ENCODE data around the gene KATNB1.
"Not testable (repeated sequence)": the region's sequence is repeated elsewhere in the genome, so short reads cannot be mapped to it uniquely, and the experiment has no call there.

The KATNB1 gene

DNA sequence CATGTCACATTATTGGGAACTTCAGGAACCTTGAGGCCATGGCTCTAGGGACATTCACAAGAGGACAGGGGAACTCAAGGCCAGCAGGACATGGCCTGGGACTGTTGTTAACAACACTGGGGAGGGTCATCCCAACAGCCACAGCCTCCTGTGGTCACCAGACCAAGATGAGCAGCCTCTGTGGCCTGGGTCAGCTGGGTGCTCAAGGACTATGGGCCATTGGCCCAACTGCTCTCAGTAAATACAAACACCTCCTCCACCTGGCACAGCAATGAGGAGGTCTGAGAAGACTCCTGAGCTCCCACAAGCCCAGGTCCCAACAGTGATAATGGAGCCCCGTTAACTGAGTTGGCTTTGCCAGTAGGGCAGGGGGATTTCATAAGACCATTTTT lies 45.8 kb downstream of the KATNB1 start:
- Histone ChIP-seq H3K9me3 (ENCODE audit: severe bottlenecking) (no peaks in the 10 kb centered on the region), H3K27ac (no peak overlapping the region), H3K27me3 (ENCODE audit: insufficient read depth, low read depth, severe bottlenecking) (no peaks in the 10 kb centered on the region), H3K4me3 (ENCODE audit: low read depth, low read length) (no peak overlapping the region), H3K36me3 (no peaks in the 10 kb centered on the region)
- TF ChIP-seq, protein P1, sequence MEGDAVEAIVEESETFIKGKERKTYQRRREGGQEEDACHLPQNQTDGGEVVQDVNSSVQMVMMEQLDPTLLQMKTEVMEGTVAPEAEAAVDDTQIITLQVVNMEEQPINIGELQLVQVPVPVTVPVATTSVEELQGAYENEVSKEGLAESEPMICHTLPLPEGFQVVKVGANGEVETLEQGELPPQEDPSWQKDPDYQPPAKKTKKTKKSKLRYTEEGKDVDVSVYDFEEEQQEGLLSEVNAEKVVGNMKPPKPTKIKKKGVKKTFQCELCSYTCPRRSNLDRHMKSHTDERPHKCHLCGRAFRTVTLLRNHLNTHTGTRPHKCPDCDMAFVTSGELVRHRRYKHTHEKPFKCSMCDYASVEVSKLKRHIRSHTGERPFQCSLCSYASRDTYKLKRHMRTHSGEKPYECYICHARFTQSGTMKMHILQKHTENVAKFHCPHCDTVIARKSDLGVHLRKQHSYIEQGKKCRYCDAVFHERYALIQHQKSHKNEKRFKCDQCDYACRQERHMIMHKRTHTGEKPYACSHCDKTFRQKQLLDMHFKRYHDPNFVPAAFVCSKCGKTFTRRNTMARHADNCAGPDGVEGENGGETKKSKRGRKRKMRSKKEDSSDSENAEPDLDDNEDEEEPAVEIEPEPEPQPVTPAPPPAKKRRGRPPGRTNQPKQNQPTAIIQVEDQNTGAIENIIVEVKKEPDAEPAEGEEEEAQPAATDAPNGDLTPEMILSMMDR (IDR thresholded peaks at IDR 0.05; ENCODE audit: low read depth, low read length): no peak
- no peak for DNase-seq

DNA sequence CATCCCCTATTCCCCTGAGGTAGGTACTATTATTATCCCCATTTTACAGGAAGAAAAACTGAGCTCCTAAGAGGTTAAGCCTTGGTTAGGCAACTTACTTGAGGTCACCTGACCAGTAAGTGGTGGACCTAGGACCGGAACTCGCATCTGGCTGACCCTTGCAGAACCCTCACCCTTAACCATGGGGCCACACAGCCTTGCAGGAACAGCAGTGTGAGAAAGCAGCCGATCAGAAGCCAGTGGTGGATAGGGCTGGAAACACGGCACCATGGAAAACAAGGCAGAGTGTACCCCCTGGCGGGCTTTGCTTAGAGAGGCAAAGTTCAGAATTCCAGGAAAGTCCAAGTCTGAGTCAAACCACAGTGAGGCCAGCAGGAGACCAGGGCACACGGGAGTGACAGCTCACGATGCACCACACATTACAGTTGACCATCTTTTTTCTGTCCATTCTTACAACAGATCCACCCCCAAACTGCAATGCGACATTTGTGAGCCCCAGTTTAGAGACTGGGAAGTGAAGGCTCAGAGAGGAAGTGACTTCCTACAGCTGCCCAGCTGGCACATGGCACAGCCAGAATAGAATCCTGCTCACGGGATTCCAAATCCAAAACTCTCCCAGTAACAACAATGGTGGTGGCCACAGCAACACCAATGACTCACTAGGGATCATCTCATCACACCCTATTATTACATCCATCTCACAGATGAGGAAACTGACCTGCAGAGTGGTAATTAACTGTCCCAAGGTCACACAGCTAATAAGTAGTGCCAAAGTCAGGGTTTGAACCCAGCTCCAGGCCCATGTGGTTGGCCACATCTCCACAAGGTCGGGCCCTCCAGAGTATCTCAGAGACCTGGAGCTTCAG lies 46.4 kb downstream of the KATNB1 start:
- Histone ChIP-seq H3K4me3 (ENCODE audit: low read depth, low read length) (no peak overlapping the region), H3K27me3 (ENCODE audit: insufficient read depth, low read depth, severe bottlenecking) (no peaks in the 10 kb centered on the region), H3K36me3 (no peaks in the 10 kb centered on the region), H3K9me3 (ENCODE audit: severe bottlenecking) (no peaks in the 10 kb centered on the region), H3K27ac (no peak overlapping the region)
- no peak for DNase-seq
- TF ChIP-seq, protein P1 (IDR thresholded peaks at IDR 0.05; ENCODE audit: low read depth, low read length): no peak

DNA sequence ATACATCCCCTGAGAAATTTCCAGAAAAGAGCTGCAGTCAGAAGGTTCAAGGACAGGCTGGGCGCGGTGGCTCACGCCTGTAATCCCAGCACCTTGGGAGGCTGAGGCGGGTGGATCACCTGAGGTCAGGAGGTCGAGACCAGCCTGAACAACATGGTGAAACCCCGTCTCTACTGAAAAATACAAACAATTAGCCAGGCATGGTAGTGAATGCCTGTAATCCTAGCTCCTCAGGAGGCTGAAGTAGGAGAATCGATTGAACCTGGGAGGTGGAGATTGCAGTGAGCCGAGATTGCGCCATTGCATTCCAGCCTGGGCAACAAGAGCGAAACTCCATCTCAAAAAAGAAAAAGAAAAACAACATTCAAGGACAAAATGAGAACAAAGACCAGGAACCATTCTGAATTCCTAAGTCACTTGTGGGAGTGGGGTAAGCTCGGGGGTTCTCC lies 47.1 kb downstream of the KATNB1 start:
- DNase-seq; H3K4me3 ChIP-seq (ENCODE audit: low read depth, low read length); H3K27me3 ChIP-seq (ENCODE audit: insufficient read depth, low read depth, severe bottlenecking); H3K36me3 ChIP-seq; H3K9me3 ChIP-seq (ENCODE audit: severe bottlenecking); H3K27ac ChIP-seq: not testable (repeated sequence)

DNA sequence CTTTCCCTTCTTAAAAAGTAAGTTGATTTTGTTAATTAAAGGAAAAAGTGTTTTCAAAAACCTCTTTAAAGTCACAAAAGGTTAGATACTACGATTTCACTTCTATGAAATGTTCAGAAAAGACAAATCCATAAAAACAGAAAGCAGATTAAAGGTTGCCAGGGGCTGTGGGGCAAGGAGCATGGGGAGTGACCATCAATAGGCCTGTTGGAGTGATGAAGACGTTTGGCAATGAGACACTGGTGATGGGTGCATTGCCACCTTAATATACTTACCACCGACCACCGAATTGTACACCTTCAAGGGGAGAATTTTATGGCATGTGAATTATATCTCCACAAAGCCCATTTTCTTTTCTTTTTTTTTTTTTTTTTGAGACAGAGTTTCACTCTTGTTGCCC lies 47.5 kb downstream of the KATNB1 start:
- TF ChIP-seq, protein P1 (IDR thresholded peaks at IDR 0.05; ENCODE audit: low read depth, low read length): no peak
- no peak for DNase-seq
- no peak overlapping the region for H3K4me3 ChIP-seq (ENCODE audit: low read depth, low read length)
- no peaks in the 10 kb centered on the region for H3K36me3 ChIP-seq
- no peaks in the 10 kb centered on the region for H3K9me3 ChIP-seq (ENCODE audit: severe bottlenecking)
- no peaks in the 10 kb centered on the region for H3K27me3 ChIP-seq (ENCODE audit: insufficient read depth, low read depth, severe bottlenecking)
- no peak overlapping the region for H3K27ac ChIP-seq

DNA sequence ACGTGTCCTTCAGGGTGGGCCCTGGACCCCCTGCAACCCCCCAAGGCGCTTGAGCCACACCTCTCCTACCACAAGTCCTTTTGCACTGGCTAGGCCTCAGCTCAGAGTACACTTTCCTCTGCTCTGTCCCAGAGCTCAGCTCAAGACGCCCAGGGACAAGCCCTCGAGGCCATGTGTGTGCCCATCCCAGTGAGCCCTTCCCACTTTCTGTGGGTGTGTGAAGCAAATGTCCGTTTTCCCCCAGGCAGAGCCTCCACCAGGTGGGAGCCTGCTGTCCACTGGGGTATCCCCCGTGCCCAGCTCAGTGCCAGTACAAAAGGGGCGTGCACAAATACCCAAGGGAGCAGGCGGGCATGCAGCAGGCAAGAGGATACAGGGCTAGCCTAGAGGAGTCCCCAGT lies 48.3 kb downstream of the KATNB1 start:
- H3K4me3 ChIP-seq (ENCODE audit: low read depth, low read length): no peak overlapping the region

DNA sequence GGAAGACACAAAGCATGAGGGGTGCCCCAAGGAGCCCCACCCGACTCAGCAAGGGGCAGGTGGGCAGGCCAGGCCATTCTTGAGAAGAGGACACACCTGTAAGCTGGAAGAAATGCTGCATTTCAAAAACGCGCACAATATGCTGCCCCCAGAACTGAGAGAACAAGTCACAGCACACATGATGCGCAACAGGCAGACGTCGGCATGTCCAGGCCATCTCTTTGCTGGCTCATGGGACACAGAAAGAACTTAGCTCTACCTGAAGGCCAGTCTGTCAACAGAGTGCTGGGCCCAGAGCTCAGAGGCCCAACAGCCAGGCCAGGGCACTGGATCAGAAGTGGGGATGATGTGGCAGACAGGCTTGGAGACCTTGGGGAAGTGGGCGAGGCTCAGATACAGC lies 48.8 kb downstream of the KATNB1 start:
- no peak for DNase-seq
- no peak overlapping the region for H3K4me3 ChIP-seq (ENCODE audit: low read depth, low read length)
- no peaks in the 10 kb centered on the region for H3K27me3 ChIP-seq (ENCODE audit: insufficient read depth, low read depth, severe bottlenecking)
- H3K36me3 ChIP-seq: no peaks in the 10 kb centered on the region
- H3K27ac ChIP-seq: no peak overlapping the region
- TF ChIP-seq, protein P1 (IDR thresholded peaks at IDR 0.05; ENCODE audit: low read depth, low read length): no peak
- no peaks in the 10 kb centered on the region for H3K9me3 ChIP-seq (ENCODE audit: severe bottlenecking)

More for the DNA sequence above, 48.3 kb downstream of the KATNB1 start:
- no peaks in the 10 kb centered on the region for H3K27me3 ChIP-seq (ENCODE audit: insufficient read depth, low read depth, severe bottlenecking)
- TF ChIP-seq, protein P1 (IDR thresholded peaks at IDR 0.05; ENCODE audit: low read depth, low read length): no peak
- no peak for DNase-seq
- no peaks in the 10 kb centered on the region for H3K36me3 ChIP-seq
- no peaks in the 10 kb centered on the region for H3K9me3 ChIP-seq (ENCODE audit: severe bottlenecking)
- H3K27ac ChIP-seq: no peak overlapping the region
